COLO668 (cell line): ENCODE results near the gene HAO2.
"Not testable (repeated sequence)": the region's sequence is repeated elsewhere in the genome, so short reads cannot be mapped to it uniquely, and the experiment has no call there.

ENCODE experiments used
- DNase-seq: peaks from one replicate; lab custom pipeline; 2025; ENCODE audit not compliant: unreplicated experiment; lab: John Stamatoyannopoulos, UW

Gene HAO2

GRCh38 chr1:119368554-119368953 lies at the start of gene HAO2:
Gene HAO2 (plus strand): TSS chr1:119368785. CDS start chr1:119381086, 12,301 bp downstream.
- no peak for DNase-seq

GRCh38 chr1:119320100-119320499 lies 48.5 kb upstream of the HAO2 start:
- no peak for DNase-seq

GRCh38 chr1:119321666-119322419 lies 46.7 kb upstream of the HAO2 start:
- no peak for DNase-seq

GRCh38 chr1:119323216-119323982 lies 45.2 kb upstream of the HAO2 start:
- DNase-seq = no peak

- no peak for DNase-seq
Measured at GRCh38 chr1:119324198-119324597, 44.4 kb upstream of the HAO2 start.

GRCh38 chr1:119326251-119326650 lies 42.3 kb upstream of the HAO2 start:
- no peak for DNase-seq

- no peak for DNase-seq
Measured at GRCh38 chr1:119327094-119327449, 41.5 kb upstream of the HAO2 start.

GRCh38 chr1:119327450-119328155 lies 41.0 kb upstream of the HAO2 start:
- peak; percentile 92 for DNase-seq

- DNase-seq = no peak
Measured at GRCh38 chr1:119329541-119330461, 38.8 kb upstream of the HAO2 start.

GRCh38 chr1:119330466-119331189 lies 38.0 kb upstream of the HAO2 start:
- DNase-seq = no peak

- DNase-seq = no peak
Measured at GRCh38 chr1:119331190-119331515, 37.4 kb upstream of the HAO2 start.

- DNase-seq = no peak
Measured at GRCh38 chr1:119331915-119332314, 36.7 kb upstream of the HAO2 start.

GRCh38 chr1:119332622-119333021 lies 36.0 kb upstream of the HAO2 start:
- DNase-seq = no peak

- no peak for DNase-seq
Measured at GRCh38 chr1:119333163-119333896, 35.3 kb upstream of the HAO2 start.

GRCh38 chr1:119333897-119334250 lies 34.7 kb upstream of the HAO2 start:
- not testable (repeated sequence) for DNase-seq

- no peak for DNase-seq
Measured at GRCh38 chr1:119336848-119337247, 31.7 kb upstream of the HAO2 start.

GRCh38 chr1:119338004-119338403 lies 30.6 kb upstream of the HAO2 start:
- no peak for DNase-seq

GRCh38 chr1:119338757-119339156 lies 29.8 kb upstream of the HAO2 start:
- DNase-seq = no peak

- DNase-seq = no peak
Measured at GRCh38 chr1:119340861-119341261, 27.7 kb upstream of the HAO2 start.
